SK-N-SH treated with all-trans-retinoic acid at 6 μM for 48 hours (cell line): ENCODE results near the gene ENTHD1.

Experiments used
- ATAC-seq: fragments of 200-7000 bp; cut with Tn5 transposase; 3 replicates; pipeline ENCODE4 v1.9.1; 2020; ENCODE audit warnings: mild to moderate bottlenecking, moderate library complexity
- BACH2 ChIP-seq: fragments of 250-450 bp; sonication (Bioruptor Pico); IDR thresholded peaks from 2 replicates; pipeline ENCODE4 v1.9.0; 2021; ENCODE audit warnings: mild to moderate bottlenecking, borderline replicate concordance
- CSDC2 ChIP-seq: fragments of 250-450 bp; sonication (Bioruptor Pico); IDR thresholded peaks from 2 replicates; pipeline ENCODE4 v1.5.0; 2020; ENCODE audit warnings: mild to moderate bottlenecking, moderate library complexity
- ESRRG ChIP-seq: fragments of 250-450 bp; sonication (Bioruptor Pico); IDR thresholded peaks from 2 replicates; pipeline ENCODE4 v1.6.1; 2021; ENCODE audit warnings: mild to moderate bottlenecking
- GLIS3 ChIP-seq: fragments of 250-450 bp; sonication (Bioruptor Pico); IDR thresholded peaks from 2 replicates; pipeline ENCODE4 v1.5.0; 2020; ENCODE audit warnings: mild to moderate bottlenecking, moderate library complexity
- ISL1 ChIP-seq: fragments of 250-450 bp; sonication (Bioruptor Pico); IDR thresholded peaks from 2 replicates; pipeline ENCODE4 v2.1.2; 2022; ENCODE audit warnings: mild to moderate bottlenecking, moderate library complexity
- OSR1 ChIP-seq: fragments of 250-450 bp; sonication (Bioruptor Pico); IDR thresholded peaks from 2 replicates; pipeline ENCODE4 v1.8.0; 2022; ENCODE audit warnings: moderate library complexity, mild to moderate bottlenecking, inconsistent platforms
- PATZ1 ChIP-seq: fragments of 250-450 bp; sonication (Bioruptor Pico); IDR thresholded peaks from 2 replicates; pipeline ENCODE4 v1.8.0; 2020; ENCODE audit warnings: mild to moderate bottlenecking, moderate library complexity, borderline replicate concordance
- RARB ChIP-seq: fragments of 250-450 bp; sonication (Bioruptor Pico); IDR thresholded peaks from 2 replicates; pipeline ENCODE4 v1.8.0; 2021; ENCODE audit warnings: mild to moderate bottlenecking, moderate library complexity
- SNAI2 ChIP-seq: fragments of 250-450 bp; sonication (Bioruptor Pico); IDR thresholded peaks from 2 replicates; pipeline ENCODE4 v1.5.0; 2020; ENCODE audit warnings: mild to moderate bottlenecking, moderate library complexity
- TCF4 ChIP-seq: fragments of 250-450 bp; sonication (Bioruptor Pico); IDR thresholded peaks from 2 replicates; pipeline ENCODE4 v1.8.0; 2021; ENCODE audit warnings: mild to moderate bottlenecking, moderate library complexity, borderline replicate concordance
- TOX ChIP-seq: fragments of 250-450 bp; sonication (Bioruptor Pico); IDR thresholded peaks from 2 replicates; pipeline ENCODE4 v1.8.0; 2021; ENCODE audit warnings: mild to moderate bottlenecking, moderate library complexity, borderline replicate concordance
- ZFP3 ChIP-seq: fragments of 250-450 bp; sonication (Bioruptor Pico); IDR thresholded peaks from 2 replicates; pipeline ENCODE4 v1.5.0; 2020; ENCODE audit warnings: mild to moderate bottlenecking, moderate library complexity
- ZFP30 ChIP-seq: fragments of 450-650 bp; formaldehyde crosslinking; IDR thresholded peaks from 2 replicates; pipeline ENCODE4 v1.5.0; 2022; ENCODE audit warnings: mild to moderate bottlenecking, moderate library complexity
- ZNF565 ChIP-seq: fragments of 450-650 bp; formaldehyde crosslinking; conservative IDR thresholded peaks from 2 replicates; pipeline ENCODE4 v1.5.0; 2020; ENCODE audit warnings: low read depth, mild to moderate bottlenecking, moderate library complexity
- ZNF70 ChIP-seq: fragments of 450-650 bp; formaldehyde crosslinking; IDR thresholded peaks from 2 replicates; pipeline ENCODE4 v1.5.0; 2020; ENCODE audit warnings: mild to moderate bottlenecking, moderate library complexity
- ZNF8 ChIP-seq: fragments of 450-650 bp; formaldehyde crosslinking; IDR thresholded peaks from 2 replicates; pipeline ENCODE4 v1.5.0; 2020; ENCODE audit warnings: mild to moderate bottlenecking, moderate library complexity
- TF ChIP-seq, protein P1 (sequence below): fragments of 250-450 bp; sonication (Bioruptor Pico); IDR thresholded peaks from 2 replicates; pipeline ENCODE4 v1.8.0; 2021; ENCODE audit warnings: low read depth, mild to moderate bottlenecking, moderate library complexity, borderline replicate concordance
- TF ChIP-seq, protein P2 (sequence below): fragments of 250-450 bp; sonication (Bioruptor Pico); IDR thresholded peaks from 2 replicates; pipeline ENCODE4 v1.5.0; 2020; ENCODE audit warnings: mild to moderate bottlenecking, moderate library complexity
- TF ChIP-seq, protein P3 (sequence below): fragments of 250-450 bp; sonication (Bioruptor Pico); IDR thresholded peaks from 2 replicates; pipeline ENCODE4 v1.5.1; 2020; ENCODE audit warnings: low read depth, mild to moderate bottlenecking, moderate library complexity

ENTHD1 gene

DNA sequence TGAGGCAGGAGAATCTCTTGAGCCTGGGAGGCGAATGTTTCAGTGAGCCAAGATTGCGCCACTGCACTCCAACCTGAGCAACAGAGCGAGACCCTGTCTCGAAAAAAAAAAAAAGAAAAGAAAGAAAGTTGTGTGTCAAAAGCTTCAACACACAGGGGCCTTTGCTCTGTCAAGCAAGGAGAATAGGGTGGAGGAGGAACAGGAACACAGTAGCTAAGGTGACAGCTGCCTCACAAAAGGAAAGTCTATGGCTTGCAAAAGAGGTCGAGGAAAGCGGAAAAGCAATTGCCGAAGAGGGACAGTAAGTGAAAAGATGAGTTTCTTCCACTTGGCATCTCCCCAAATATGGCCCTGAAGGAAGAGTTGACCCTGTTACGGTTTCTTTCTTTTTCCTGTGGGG is 40.2 kb upstream of the ENTHD1 start (continued):
- TF ChIP-seq PATZ1: no peak
- TF ChIP-seq ISL1 (CRISPR knock-in tag): no peak
- TF ChIP-seq ZFP30 (CRISPR knock-in tag): no peak
- no peak for TF ChIP-seq ZNF70 (CRISPR knock-in tag)
- TF ChIP-seq, all 23 proteins: peak for 0

- no peak for ATAC-seq
- TF ChIP-seq ZFP3 (no peak), ZNF8 (no peak), TCF4 (no peak), RARB (no peak), PATZ1 (no peak), CSDC2 (CRISPR knock-in tag) (no peak), ZNF70 (CRISPR knock-in tag) (no peak), ESRRG (CRISPR knock-in tag) (no peak), TOX (CRISPR knock-in tag) (no peak), ZFP30 (CRISPR knock-in tag) (no peak), BACH2 (CRISPR knock-in tag) (no peak)
- TF ChIP-seq, protein P1, sequence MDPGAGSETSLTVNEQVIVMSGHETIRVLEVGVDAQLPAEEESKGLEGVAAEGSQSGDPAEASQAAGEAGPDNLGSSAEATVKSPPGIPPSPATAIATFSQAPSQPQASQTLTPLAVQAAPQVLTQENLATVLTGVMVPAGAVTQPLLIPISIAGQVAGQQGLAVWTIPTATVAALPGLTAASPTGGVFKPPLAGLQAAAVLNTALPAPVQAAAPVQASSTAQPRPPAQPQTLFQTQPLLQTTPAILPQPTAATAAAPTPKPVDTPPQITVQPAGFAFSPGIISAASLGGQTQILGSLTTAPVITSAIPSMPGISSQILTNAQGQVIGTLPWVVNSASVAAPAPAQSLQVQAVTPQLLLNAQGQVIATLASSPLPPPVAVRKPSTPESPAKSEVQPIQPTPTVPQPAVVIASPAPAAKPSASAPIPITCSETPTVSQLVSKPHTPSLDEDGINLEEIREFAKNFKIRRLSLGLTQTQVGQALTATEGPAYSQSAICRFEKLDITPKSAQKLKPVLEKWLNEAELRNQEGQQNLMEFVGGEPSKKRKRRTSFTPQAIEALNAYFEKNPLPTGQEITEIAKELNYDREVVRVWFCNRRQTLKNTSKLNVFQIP (CRISPR knock-in tag): no peak
- TF ChIP-seq, protein P2, sequence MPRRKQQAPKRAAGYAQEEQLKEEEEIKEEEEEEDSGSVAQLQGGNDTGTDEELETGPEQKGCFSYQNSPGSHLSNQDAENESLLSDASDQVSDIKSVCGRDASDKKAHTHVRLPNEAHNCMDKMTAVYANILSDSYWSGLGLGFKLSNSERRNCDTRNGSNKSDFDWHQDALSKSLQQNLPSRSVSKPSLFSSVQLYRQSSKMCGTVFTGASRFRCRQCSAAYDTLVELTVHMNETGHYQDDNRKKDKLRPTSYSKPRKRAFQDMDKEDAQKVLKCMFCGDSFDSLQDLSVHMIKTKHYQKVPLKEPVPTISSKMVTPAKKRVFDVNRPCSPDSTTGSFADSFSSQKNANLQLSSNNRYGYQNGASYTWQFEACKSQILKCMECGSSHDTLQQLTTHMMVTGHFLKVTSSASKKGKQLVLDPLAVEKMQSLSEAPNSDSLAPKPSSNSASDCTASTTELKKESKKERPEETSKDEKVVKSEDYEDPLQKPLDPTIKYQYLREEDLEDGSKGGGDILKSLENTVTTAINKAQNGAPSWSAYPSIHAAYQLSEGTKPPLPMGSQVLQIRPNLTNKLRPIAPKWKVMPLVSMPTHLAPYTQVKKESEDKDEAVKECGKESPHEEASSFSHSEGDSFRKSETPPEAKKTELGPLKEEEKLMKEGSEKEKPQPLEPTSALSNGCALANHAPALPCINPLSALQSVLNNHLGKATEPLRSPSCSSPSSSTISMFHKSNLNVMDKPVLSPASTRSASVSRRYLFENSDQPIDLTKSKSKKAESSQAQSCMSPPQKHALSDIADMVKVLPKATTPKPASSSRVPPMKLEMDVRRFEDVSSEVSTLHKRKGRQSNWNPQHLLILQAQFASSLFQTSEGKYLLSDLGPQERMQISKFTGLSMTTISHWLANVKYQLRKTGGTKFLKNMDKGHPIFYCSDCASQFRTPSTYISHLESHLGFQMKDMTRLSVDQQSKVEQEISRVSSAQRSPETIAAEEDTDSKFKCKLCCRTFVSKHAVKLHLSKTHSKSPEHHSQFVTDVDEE (CRISPR knock-in tag): no peak
These were observed 39.5 kb upstream of the ENTHD1 start for GRCh38 chr22:39932918-39933649.

DNA sequence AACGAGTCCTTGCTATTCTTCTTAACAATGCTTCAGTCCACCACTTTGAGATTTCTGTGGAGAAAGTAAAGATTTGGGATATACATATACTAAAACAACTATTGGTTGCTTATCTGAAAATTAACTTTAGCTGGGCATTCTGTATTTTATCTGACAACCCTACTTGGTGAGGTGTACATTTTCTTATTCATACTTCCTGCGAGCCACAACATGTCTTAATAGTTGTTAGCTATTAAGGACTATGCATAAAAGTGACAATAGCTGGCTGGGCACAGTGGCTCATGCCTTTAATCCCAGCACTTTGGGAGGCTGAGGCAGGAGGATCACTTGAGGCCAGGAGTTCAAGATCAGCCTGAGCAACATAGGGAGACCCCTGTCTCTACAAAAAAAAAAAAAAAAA is 38.6 kb upstream of the ENTHD1 start:
- TF ChIP-seq GLIS3 (CRISPR knock-in tag): no peak
- no peak for TF ChIP-seq ZNF565 (CRISPR knock-in tag)
- TF ChIP-seq, protein P3, sequence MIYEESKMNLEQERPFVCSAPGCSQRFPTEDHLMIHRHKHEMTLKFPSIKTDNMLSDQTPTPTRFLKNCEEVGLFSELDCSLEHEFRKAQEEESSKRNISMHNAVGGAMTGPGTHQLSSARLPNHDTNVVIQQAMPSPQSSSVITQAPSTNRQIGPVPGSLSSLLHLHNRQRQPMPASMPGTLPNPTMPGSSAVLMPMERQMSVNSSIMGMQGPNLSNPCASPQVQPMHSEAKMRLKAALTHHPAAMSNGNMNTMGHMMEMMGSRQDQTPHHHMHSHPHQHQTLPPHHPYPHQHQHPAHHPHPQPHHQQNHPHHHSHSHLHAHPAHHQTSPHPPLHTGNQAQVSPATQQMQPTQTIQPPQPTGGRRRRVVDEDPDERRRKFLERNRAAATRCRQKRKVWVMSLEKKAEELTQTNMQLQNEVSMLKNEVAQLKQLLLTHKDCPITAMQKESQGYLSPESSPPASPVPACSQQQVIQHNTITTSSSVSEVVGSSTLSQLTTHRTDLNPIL: no peak
- no peak for TF ChIP-seq ZFP3
- TF ChIP-seq SNAI2: no peak
- no peak for TF ChIP-seq ZNF70 (CRISPR knock-in tag)
- ATAC-seq: no peak

DNA sequence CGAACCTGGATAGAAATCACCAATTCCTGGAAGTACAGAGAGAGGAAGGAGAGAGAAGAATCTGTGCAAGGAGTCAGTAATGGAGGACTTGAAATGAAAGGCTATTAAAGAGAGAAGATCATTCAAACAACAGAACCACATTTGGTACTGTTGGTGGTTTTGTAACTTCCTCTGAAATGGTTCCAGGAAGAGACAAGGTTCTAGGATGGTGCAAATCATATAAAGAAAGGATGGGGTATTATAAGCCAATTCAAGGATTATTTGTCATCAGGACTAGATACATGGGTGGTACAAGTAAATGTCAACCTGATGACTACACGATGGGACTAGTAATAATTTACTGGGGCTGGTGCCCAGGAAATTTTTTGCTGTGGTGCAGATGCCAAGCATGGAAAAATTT is 37.7 kb upstream of the ENTHD1 start:
- no peak for ATAC-seq
- no peak for TF ChIP-seq OSR1
- no peak for TF ChIP-seq PATZ1
- no peak for TF ChIP-seq ZNF565 (CRISPR knock-in tag)
- TF ChIP-seq ESRRG (CRISPR knock-in tag): no peak
- no peak for TF ChIP-seq TOX (CRISPR knock-in tag)
- TF ChIP-seq, protein P3: no peak
- TF ChIP-seq ISL1 (CRISPR knock-in tag): no peak
- no peak for TF ChIP-seq TCF4
- TF ChIP-seq CSDC2 (CRISPR knock-in tag): no peak
- TF ChIP-seq ZFP30 (CRISPR knock-in tag): no peak
- no peak for TF ChIP-seq ZNF8
- TF ChIP-seq ZNF70 (CRISPR knock-in tag): no peak
